GM18507 (cell line): ENCODE results near the gene ZNF524.

Source experiments
- DNase-seq: peaks from one replicate; pipeline ENCODE4 v3.0.0; 2011; ENCODE audit warnings: low read depth; ENCODE audit not compliant: insufficient read length; ENCODE audit errors: extremely low spot score
- FAIRE-seq: peaks from 2 replicates; lab custom pipeline; 2011; peaks lifted over from hg19 to GRCh38; lab: Jason Lieb, UNC

Gene ZNF524

DNA sequence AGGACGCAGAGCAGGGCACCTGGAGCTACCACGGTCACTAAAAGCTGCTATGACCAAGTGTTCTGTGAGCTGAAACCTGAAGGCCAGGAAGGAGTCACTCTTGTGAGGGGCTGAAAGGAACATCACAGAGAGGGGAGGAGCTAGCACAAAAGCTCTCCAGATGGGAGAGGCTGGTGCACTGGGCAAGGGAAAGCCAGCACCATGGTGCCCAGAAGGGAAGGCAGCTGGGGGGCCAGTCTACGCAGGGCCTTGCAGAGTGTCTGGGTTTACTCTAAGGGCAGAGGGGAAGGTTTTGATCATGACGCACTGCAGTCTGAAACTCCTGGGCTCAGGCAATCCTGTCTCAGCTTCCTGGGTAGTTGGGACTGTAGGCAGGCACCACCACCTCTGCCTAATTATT is 36.6 kb downstream of the ZNF524 start:
- no peak for FAIRE-seq

DNA sequence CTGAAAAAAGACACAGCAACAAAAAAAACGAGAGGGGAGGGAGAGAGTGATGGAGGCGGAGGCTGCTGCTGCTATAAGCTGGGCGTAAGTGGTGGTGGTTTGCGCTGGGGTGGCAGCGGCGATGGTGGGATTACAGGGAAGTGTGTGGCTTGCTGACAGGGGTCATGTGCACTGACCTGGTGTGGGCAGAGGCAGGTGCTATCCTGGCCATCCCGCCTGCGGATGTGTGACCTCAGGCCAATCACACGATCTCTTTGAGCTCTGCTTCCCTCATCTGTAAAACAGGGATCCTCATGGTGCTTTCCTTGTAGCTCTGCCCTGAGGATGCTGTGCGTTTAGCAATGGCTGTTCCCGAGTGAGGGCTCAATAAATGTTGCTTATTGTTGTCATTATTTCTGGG is 37.4 kb downstream of the ZNF524 start:
- FAIRE-seq = no peak
- DNase-seq = no peak

More for the DNA sequence above, 36.6 kb downstream of the ZNF524 start:
- DNase-seq = no peak

DNA sequence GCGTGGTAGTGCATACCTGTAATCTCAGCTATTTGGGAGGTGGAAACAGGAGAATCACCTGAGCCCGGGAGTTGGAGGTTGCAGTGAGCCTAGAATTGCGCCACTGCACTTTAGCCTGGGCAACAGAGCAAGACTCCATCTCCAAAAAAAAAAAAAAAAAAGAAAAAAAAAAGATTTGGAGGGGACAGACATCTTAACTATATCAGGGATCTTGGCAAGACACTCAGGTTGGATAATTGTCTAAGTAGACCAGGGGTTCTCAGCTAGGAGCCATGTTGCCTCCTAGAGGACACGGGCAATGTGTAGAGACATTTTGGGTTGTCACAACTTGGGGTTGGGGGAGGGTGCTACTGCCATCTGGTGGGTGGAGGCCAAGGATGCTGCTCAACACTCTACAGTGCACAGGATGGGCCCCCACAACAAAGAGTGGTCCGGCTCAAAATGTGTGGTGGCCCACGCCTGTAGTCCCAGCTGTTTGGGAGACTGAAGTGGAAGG is 38.8 kb downstream of the ZNF524 start:
- peak; percentile 52 for FAIRE-seq

DNA sequence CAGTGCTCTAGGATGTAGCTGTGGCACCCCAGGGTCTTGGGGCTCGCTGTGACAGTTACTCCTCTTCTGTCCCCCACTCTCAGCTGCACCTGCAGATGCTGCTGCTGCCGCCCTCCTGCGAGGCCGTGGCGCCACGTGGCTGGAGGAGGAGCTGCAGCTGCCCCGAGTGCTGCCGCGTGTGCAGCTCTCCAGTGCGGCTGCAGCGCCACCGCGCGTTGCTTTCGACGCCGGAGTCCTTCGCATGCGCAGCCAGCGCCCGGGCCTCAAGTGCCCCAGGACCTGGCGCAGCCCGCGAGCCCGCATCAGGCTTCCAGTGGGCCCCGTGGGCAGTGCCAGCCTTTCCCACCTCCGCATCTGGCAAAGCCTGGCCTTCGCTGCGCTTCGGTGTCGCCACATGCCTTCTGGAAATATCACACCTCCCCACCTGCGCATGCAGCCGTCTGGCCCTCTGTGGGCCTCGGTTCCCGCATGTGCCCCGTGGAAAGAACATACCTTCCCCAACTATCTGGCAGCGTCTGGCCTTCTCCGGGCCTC is 40.0 kb downstream of the ZNF524 start:
- no peak for FAIRE-seq
- DNase-seq = no peak

More for the DNA sequence above, 38.8 kb downstream of the ZNF524 start:
- no peak for DNase-seq

DNA sequence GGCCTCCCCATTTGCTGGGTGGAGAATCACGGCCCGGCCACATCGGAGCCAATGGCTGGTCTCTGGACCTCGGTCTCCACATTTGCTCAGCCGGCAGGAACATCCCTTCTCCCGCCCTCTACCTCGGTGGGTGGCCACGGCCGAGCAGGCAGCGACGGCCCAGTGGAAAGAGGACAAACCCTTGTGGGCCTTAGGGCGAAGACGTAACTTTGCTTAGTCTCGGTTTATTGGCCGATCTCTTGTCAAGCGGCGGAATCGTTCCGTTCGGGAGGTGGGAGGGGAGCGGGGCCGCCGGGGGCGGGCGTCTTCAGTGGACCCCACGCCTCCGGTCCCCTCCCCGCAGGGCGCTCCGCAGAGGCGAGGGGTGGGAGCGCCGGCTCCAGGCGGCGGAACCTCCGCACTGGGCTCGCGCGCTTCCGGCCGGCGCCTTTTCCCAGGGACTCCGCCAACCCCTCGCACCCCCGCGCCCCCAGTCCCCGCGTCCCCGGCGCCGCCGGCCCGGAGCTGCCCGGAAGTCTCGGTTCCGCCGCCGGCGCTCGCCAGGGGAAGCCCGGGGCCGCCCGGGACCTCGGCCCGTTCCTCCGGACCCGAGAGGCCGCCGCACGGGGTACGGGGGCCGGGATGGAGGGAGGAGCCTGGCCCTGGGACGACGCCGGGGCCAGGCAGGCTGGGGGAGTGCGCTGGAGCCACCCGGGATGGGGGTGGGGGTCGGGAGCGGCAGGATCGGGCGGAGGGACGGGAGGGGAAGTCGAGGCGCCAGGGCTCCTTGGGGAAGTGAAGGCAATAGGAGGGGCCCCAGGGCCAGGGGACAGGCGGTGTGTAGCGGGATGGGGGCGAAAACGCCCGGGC is 40.7 kb downstream of the ZNF524 start, which contains the start of gene ZNF580:
TSS of gene ZNF580 (plus strand) at position 426 of the 849 bp plus-strand sequence. CDS start 1,507 bp downstream, outside the sequence.
- peak; percentile 18 for FAIRE-seq

DNA sequence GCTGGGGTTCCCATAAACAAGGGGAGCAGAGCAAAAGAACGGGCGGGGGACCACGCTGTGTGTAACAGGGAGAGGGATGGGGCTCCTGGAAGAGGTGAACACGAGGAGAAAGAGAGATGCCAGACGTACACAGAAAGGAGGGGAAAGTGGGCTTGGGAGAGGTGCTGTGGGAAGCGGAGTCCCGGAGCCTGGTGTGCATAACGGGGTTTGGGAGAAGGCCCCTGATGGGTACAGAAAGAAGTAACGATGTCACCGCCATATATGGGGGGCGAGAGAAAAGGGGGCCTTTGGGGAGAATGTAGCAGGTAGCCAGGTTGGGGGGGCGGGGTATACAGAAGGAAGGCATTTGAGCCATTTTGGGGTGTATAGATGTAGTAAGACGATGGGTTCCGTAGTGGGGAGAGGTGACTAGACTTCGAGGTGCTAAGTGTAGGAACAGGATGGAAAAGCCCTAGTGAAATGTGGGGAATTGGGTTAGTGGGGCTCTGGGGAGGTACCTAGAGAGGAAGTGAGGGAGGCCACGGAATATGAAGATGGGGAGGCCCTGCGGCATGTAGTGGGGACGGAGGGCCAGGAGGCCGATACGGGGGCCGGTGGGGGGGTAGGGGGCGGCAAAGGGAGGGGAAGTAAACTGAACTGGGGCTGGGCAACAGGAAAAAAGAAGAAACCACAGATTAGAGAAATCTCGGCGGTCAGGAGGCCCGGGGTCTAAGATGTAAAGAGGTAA is 41.5 kb downstream of the ZNF524 start:
- no peak for DNase-seq
- FAIRE-seq = no peak

More for the DNA sequence above, 40.7 kb downstream of the ZNF524 start, which contains the start of gene ZNF580:
- DNase-seq = no peak

DNA sequence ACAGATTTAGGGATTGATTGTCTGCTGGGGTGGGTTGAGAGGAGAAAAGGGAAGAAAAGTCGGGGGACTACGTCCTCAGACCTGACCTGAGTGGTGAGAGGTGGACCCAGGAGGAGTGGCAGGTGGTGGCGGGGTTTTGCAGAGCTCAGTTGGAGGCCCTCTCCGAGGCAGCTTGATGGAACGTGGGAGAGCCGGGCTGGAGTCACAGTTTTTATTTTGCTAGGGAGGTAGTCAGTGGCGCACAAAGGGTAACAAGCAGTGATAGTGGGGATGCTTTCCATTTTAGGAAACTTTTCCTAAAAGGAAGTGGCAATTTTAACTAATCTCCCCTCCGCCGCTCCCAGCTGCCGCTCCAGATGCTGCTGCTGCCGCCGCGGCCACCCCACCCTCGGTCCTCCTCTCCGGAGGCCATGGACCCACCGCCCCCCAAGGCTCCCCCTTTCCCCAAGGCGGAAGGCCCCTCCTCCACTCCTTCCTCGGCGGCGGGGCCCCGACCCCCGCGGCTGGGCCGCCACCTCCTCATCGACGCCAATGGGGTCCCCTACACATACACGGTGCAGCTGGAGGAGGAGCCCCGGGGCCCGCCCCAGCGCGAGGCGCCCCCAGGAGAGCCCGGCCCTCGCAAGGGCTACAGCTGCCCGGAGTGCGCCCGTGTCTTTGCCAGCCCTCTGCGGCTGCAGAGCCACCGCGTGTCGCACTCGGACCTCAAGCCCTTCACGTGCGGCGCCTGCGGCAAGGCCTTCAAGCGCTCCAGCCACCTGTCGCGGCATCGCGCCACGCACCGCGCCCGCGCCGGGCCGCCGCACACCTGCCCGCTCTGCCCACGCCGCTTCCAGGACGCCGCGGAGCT is 42.3 kb downstream of the ZNF524 start:
- DNase-seq = no peak
- peak; percentile 65 for FAIRE-seq

DNA sequence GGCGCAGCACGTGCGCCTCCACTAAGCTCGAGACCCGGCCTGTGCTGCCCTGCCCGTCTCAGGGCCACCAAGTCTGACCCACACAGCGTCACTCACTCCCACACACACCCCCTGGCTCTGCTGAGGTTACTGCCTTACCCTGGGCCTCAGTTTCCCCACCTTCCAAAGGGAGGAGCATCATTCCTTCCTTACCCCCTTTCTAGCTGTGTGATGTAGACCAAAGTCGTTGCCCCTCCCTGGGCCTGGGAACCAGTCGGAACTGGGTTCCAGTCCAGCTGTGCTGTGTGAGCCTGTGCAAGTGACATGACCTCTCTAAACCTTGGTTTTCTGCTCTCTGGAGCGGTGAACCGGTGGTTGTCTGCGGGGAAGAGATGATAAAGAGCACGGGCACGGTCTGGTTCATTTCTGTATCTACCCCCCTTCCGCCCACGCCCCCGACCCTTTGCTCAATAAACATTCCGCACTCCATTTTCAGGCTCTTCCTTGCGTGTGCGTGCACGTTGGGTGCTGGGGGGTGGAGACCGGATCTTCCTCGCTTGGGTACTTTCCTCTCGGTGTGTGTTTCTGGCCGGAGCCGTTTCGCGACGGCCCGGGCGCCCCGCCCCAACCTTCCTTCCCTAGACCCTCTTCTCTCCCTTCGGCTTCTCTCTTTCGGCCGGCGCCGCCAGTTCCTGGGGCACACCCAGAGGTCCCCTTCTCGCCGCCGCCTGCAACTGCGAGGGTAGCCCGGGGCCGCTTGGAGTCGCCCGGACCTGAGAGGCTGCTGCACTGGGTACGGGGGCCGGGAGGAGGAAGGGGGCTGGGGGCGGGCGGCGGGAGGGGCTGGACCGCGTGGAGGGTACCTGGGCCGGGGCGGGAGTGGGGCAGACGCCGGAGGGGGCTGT is 43.2 kb downstream of the ZNF524 start, which contains the start of gene ZNF581:
TSS of gene ZNF581 (plus strand) at position 647 of the 884 bp plus-strand sequence. CDS start 923 bp downstream, outside the sequence.
- FAIRE-seq = peak; percentile 86
- DNase-seq = no peak

DNA sequence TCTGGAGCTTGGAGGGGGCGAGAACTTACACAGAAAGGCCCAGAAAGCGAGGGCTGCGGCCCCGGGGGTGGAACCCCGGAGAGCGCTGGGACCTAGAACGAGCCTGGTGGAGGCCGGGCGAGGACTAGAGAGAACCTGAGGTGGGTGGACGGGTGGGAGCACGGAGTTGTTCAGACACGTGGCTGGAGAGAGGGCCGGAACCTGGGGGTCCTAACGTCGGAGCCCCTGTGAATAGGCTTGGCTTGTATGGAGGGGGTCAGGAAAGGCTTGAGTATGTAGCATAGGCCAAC is 43.7 kb downstream of the ZNF524 start:
- DNase-seq (no peak), FAIRE-seq (no peak)

DNA sequence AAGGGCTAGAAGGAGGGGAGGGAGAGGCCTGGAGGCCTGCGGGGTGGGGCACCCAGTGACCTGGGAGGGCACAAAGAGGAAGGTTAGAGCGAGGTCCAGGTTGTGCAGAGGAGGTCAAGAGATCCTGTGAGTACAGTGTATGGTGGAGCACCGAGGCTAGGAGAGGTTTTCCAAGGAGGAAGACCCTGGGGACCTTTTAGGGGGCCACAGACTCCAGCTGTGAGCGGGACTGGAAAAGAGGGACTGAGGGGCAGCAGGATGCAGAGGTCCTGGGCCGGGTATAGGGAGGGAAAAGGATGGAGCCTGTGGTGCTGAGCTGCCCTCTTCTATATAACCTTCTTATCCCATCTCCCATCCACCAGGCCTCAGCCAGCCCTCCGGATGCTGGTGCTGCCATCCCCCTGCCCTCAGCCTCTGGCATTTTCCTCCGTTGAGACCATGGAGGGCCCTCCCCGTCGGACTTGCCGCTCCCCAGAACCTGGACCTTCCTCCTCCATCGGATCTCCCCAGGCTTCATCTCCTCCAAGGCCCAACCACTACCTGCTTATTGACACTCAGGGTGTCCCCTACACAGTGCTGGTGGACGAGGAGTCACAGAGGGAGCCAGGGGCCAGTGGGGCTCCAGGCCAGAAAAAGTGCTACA is 44.2 kb downstream of the ZNF524 start:
- FAIRE-seq (no peak), DNase-seq (no peak)

DNA sequence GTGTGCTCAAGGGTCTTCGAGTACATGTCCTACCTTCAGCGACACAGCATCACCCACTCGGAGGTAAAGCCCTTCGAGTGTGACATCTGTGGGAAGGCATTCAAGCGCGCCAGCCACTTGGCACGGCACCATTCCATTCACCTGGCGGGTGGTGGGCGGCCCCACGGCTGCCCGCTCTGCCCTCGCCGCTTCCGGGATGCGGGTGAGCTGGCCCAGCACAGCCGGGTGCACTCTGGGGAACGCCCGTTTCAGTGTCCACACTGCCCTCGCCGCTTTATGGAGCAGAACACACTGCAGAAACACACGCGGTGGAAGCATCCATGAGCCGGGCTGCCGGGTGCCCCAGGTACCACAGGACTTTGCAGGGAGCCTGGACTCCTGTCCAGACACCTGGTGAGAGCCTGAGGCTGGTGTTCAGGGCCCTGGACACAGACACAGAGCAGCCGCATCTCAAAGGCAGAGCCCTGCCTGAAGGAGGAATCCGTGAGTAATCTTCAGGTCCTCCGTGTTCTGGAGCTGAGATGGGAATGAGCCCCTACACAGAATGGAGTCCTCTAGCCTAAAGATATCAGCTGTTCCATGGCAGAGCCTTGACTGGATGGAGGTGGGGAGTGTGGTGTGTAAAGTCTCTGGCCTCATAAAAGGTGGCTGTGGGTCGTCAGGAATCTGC is 44.9 kb downstream of the ZNF524 start:
- DNase-seq (no peak), FAIRE-seq (no peak)

DNA sequence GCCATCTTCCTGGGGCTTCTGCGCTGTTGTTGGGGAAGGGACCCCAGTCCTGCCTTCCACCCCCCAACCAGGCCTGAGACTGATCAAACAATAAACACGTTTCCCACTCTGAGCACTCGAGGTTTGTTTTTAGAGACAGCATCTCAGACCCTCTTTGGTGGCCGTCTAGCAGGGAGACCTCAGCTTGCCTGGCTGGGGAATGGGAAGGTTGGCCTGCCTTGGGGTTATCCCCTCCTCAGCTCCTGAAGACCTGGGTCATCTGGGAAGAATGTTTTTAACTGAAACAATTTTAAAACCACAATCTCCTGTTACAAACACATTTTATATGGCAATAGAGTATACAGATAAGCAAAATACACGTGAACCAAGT is 45.4 kb downstream of the ZNF524 start:
- DNase-seq (no peak), FAIRE-seq (no peak)

DNA sequence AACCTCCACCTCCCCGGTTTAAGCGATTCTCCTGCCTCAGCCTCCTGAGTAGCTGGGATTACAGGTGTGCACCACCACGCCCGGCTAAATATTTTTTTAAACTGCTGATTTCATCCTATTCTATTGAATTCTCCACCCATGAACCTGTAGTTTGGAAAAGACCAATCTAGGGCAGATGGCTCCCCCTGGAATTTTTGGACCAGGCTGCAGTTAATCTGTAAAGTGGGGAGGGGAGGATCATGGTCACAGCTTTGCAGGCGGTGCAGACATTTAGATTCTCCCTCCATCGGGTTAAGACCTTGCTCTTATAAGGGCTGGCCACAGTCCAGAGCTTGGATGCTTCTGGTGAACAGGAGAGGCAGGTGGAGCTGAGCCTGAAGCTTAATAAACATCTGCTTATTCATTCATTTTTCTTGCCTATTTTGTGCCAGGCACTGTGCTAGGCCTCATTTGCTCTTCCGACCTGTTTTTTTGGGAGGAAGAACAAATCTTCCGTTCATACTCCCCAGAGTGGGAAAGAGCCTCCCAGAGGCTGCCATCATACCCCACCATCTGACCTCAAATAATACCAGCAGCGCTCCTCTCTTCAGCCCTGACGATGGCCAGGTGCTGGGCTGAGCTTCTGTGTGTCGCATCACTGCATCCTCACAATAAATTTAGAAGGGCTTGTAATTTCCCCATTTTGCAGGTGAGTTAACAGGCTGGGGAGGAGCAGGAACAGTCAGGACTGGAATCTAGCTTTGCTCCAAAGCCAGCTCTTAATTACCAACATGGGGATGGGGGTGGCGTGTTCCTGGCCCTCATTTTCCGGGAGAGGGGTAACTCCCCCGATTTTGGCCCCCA is 47.0 kb downstream of the ZNF524 start:
- DNase-seq = no peak
- no peak for FAIRE-seq

DNA sequence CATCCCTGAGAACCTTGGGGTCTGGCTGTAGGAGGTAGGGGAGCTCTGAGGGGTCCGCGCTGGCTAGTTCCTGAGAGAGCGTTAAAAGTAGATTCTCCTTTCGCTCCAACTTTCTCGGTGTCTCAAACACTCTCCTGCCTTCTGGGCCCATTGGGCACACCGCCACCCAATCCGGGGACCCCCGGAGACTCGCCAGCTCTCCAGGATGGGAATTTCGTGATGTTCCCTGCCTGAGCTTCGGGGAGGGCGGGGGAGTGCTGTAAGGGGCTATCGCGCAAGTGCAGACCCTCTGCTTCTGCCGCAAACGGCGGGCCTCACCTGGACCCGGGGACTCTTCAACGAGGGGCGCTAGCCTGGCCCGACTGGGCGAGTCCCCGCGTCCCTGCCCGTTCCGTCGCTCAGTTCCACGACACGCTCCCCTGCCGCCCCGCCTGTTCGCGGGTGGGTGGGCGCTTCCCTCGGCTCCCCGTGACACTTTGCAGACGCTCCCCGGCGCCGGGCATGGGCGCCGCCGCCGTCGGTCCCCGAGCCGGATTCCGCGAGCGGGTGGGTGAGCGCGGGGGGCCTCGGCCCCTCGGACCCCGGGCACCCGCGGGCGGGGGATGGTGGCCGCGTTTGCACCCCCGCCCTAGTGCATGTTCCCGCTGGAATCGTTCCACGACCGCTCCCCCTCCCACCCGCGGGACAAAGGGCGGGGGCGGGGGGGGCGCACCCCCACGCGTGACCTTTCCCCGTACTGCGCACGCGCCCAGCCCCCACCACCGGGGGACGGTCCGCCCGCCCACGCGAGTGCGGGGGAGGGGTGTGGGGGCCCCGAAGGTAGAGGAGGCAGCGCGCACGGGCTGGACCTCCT is 47.9 kb downstream of the ZNF524 start, which contains the start of gene CCDC106:
TSS of gene CCDC106 (plus strand) at position 481 of the 853 bp plus-strand sequence. CDS start 835 bp downstream, outside the sequence.
- DNase-seq = no peak
- peak; percentile 78 for FAIRE-seq

DNA sequence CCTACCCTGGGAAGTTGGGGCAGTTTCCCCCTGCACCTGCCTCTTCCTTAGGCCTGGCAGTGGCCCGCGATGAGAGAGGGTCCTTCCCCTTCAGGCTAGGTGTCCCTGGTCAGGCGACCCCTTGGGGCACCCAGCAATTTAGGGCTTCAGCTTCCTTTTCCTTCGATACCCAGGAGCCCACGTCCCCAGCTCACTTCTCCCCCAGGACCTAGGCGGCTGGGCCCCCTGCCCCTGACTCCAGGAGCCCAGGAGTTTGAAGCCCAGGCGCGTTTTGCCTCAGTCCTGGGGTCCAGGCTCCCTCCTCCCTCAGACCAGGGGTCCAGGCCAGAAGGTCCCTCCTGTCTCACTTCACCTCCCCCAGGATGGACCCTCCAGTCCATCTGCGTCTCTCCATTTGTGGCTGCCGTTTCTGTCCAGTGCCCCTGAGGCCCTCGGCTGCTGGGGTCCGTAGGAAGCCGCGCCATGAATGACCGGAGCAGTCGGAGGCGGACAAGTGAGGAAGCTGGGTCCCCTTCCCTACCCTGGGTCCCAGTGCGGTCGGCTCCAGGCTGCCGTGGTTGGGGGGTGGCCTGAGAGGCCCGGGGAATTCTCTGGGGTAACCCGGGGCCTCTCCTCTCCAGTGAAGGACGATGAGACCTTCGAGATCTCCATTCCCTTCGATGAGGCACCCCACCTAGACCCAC is 48.6 kb downstream of the ZNF524 start:
- DNase-seq (no peak), FAIRE-seq (no peak)
